SH-SY5Y (cell line): Measurements from ENCODE around the gene CD163.

Experiments used
- GATA2 ChIP-seq: IDR thresholded peaks from 2 replicates; pipeline ENCODE4 v1.6.1; 2011; ENCODE audit warnings: mild to moderate bottlenecking, low read depth, low read length
- GATA3 ChIP-seq: IDR thresholded peaks from 2 replicates; pipeline ENCODE4 v1.6.1; 2011; ENCODE audit warnings: low read depth, mild to moderate bottlenecking, low read length, moderate library complexity

DNA sequence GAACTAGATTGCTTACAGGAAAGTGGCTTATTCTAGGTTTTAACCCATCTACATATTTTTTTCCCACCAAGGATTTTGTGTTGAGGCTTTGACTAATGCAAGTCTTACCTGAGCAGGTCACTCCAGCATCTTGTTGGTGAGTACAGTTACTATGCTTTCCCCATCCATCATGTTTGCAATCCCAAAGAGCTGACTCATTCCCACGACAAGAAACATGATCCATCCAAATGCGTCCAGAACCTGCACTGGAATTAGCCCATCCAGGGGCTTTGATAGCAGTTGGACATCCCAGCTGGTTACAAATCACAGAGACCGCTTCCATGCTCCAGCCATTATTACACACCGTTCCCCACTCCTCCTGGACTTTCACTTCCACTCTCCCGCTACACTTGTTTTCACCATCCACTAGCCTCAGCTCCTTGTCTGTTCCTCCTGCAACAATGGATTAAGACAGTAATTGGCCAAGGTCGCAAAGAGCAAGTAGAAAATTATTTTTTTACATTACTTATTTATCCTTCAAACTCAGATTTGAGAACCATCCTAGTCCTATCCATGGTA is 2.5 kb downstream of the CD163 start:
- TF ChIP-seq GATA2 (no peak), GATA3 (no peak)
